Tibial nerve (tissue), 4 donors: ENCODE results near the gene RNF141. TPM values are rescaled to one million over a fixed set of nuclear protein-coding genes. Genes with fewer than 3 reads are reported as not detected.

Source experiments
- DNase-seq, 2 donors: peaks; one replicate each; pipeline ENCODE4 v3.0.0-alpha.2; 2019; ENCODE audit warnings: low spot score in 2 of 2
- H3K27ac ChIP-seq, 4 donors: fragments of 200-600 bp; sonication (generic) in 3 of 4; one replicate each; pipeline ENCODE4 v1.5.1; 2017 to 2019; ENCODE audit warnings: mild to moderate bottlenecking in 1 of 4
- H3K27me3 ChIP-seq, 2 donors: fragments of 200-600 bp; sonication (generic) in 1 of 2; one replicate each; pipeline versions ENCODE4 v1.5.1 to v1.6.0; 2017 to 2019
- H3K36me3 ChIP-seq, 3 donors: fragments of 200-600 bp; sonication (generic); one replicate each; pipeline ENCODE4 v1.5.1; 2018 to 2019
- H3K4me1 ChIP-seq, 4 donors: fragments of 200-600 bp; sonication (generic) in 3 of 4; one replicate each; pipeline ENCODE4 v1.5.1; 2017 to 2019
- H3K4me3 ChIP-seq, 4 donors: fragments of 200-600 bp; sonication (generic) in 3 of 4; one replicate each; pipeline ENCODE4 v1.5.1; 2017 to 2019; ENCODE audit warnings: mild to moderate bottlenecking in 1 of 4, moderate library complexity in 1 of 4
- H3K9me3 ChIP-seq, 4 donors: fragments of 200-600 bp; sonication (generic) in 3 of 4; one replicate each; pipeline ENCODE4 v1.5.1; 2017 to 2019
- EP300 ChIP-seq, 2 donors: sonication (generic); formaldehyde crosslinking; IDR thresholded peaks; one replicate each; pipeline ENCODE4 v1.6.1; 2017; ENCODE audit warnings: antibody characterized with exemption in 2 of 2, mild to moderate bottlenecking in 1 of 2
- POLR2A ChIP-seq, 2 donors: fragments of 450-650 bp; IDR thresholded peaks; one replicate each; pipeline ENCODE4 v1.6.1; 2017; ENCODE audit warnings: antibody characterized with exemption in 2 of 2, mild to moderate bottlenecking in 2 of 2, moderate library complexity in 2 of 2
- WGBS, 2 donors: methylation state at CpG; one replicate each; pipeline ENCODE4 v1.1.5; 2018; 5-methylcytosine and 5-hydroxymethylcytosine counted together
- total RNA-seq, 4 donors: library from RNA; depleted of rRNA; stranded (reverse); fragments of >200 nt; gene quantifications; one replicate each; pipeline ENCODE4 v1.1.0, GENCODE V29; 2016
- TF ChIP-seq, protein P1 (sequence below), 5 experiments: fragments of 200-600 bp in 3 of 5; fragments of 450-650 bp in 2 of 5; sonication (generic) in 3 of 5; IDR thresholded peaks; one replicate each; pipeline ENCODE4 v1.5.1; 2016 to 2019; ENCODE audit warnings: antibody characterized with exemption in 5 of 5, mild to moderate bottlenecking in 3 of 5, moderate library complexity in 2 of 5

Gene RNF141
- total RNA-seq, 4 donors from 2014 or later = 27.6 to 49.2 (median 40.5) TPM

DNA sequence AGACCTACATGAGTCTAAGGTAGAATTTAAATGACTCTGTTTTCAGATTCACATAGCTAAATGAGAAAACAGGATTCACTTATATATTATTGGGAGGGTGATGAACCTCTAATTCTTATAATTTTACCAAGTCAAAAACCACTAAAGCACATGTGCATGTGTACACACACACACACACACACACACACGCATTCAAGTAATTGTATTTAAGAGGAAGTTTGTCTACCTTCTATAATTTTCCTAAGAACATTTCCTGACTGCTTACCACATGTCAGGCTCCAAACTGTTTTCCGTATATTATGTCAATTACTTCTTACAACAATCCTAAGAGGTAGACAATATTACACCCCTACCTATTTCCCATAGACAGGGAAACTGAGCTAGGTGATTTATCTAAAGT, 6.7 kb downstream of the RNF141 start:
- TF ChIP-seq EP300 (IDR thresholded peaks at IDR 0.05) (no peak), POLR2A (IDR thresholded peaks at IDR 0.05) (no peak)
- TF ChIP-seq, protein P1, sequence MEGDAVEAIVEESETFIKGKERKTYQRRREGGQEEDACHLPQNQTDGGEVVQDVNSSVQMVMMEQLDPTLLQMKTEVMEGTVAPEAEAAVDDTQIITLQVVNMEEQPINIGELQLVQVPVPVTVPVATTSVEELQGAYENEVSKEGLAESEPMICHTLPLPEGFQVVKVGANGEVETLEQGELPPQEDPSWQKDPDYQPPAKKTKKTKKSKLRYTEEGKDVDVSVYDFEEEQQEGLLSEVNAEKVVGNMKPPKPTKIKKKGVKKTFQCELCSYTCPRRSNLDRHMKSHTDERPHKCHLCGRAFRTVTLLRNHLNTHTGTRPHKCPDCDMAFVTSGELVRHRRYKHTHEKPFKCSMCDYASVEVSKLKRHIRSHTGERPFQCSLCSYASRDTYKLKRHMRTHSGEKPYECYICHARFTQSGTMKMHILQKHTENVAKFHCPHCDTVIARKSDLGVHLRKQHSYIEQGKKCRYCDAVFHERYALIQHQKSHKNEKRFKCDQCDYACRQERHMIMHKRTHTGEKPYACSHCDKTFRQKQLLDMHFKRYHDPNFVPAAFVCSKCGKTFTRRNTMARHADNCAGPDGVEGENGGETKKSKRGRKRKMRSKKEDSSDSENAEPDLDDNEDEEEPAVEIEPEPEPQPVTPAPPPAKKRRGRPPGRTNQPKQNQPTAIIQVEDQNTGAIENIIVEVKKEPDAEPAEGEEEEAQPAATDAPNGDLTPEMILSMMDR (IDR thresholded peaks at IDR 0.05) = no peak
- DNase-seq = no peak
- H3K4me1 ChIP-seq = peaks cover 0 to 12% (median 0%) of the 10 kb centered on the region in 4 donors
- 79 to 83% methylated on average over 2 of the region's 2 CpGs for WGBS, 2 donors
- no peaks in the 10 kb centered on the region for H3K9me3 ChIP-seq
- no peaks in the 10 kb centered on the region for H3K27me3 ChIP-seq
- H3K27ac ChIP-seq = no peak overlapping the region
- peaks cover 3 to 33% (median 8%) of the 10 kb centered on the region in 3 donors for H3K36me3 ChIP-seq
- no peak overlapping the region for H3K4me3 ChIP-seq

DNA sequence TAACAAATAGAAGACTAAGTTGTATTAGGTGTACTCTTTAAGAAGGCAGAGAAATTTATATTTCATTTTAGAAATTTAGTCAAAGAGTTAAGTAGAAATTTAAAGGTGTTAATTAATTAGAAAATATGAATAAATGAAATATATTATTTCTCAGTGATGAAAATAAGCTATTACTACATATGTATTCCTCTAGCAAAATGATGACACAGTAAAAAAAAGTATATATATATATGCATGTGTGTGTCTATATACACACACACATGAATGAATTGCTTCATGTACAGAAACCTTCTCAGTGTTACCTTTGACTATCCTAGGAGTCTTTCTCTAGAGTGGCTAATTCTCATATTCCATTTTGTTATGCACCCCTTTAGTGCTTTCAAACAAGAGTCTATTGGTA, 7.7 kb downstream of the RNF141 start:
- H3K9me3 ChIP-seq = no peaks in the 10 kb centered on the region
- H3K36me3 ChIP-seq = peaks cover 4 to 42% (median 8%) of the 10 kb centered on the region in 3 donors
- no peak for DNase-seq
- no peaks in the 10 kb centered on the region for H3K27me3 ChIP-seq
- H3K4me3 ChIP-seq = no peak overlapping the region
- no peak overlapping the region for H3K27ac ChIP-seq
- H3K4me1 ChIP-seq = peaks cover 0 to 2% (median 0%) of the 10 kb centered on the region in 4 donors
- TF ChIP-seq POLR2A (IDR thresholded peaks at IDR 0.05) (no peak), EP300 (IDR thresholded peaks at IDR 0.05) (no peak)
- TF ChIP-seq, protein P1 (IDR thresholded peaks at IDR 0.05) = no peak

DNA sequence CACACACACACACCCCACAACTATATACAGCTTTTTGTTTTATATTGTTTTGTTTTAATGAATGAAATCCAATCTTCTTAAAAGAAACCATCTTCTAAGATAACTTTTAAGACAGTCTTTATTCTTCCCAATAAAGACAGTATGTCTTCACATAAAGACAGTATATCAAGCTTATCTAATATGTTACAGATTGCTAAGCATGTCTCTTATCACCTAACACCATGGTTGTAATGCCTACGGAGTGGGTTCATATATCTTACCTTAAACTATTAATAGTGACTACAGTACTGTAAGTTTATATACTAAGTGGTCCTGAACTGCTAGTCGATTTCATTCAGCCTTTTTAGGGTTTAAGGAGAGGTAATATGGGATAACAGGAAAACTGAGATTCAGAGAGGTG, 8.5 kb downstream of the RNF141 start:
- 64 to 92% methylated on average over 2 of the region's 2 CpGs for WGBS, 2 donors
- H3K36me3 ChIP-seq = peaks cover 4 to 45% (median 8%) of the 10 kb centered on the region in 3 donors
- no peaks in the 10 kb centered on the region for H3K27me3 ChIP-seq
- TF ChIP-seq, protein P1 (IDR thresholded peaks at IDR 0.05) = no peak
- TF ChIP-seq EP300 (IDR thresholded peaks at IDR 0.05) (no peak), POLR2A (IDR thresholded peaks at IDR 0.05) (no peak)
- no peaks in the 10 kb centered on the region for H3K9me3 ChIP-seq
- no peak overlapping the region for H3K4me3 ChIP-seq
- DNase-seq = no peak
- no peaks in the 10 kb centered on the region for H3K4me1 ChIP-seq
- H3K27ac ChIP-seq = no peak overlapping the region

DNA sequence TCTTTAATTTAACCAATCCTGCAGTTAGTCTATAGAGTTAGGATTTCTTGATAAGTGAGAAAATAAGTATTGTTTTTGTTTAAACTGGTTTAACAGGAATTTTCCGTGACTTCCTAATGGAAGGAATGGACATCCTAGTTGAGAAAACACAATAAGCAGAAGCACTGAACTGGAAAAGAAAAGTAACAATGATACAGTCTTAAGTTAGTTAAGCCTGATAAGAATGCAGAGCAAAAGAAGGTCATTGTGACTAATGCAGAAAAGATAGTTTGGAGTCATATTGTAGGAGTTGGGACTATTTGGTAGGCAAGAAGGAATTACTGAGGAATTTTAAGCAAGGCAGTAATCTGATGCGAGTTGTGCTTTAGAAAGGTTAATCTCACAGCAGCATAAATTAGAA, 11.7 kb downstream of the RNF141 start:
- TF ChIP-seq EP300 (IDR thresholded peaks at IDR 0.05) = no peak
- no peak for TF ChIP-seq POLR2A (IDR thresholded peaks at IDR 0.05)
- TF ChIP-seq, protein P1 (IDR thresholded peaks at IDR 0.05) = no peak
- Histone ChIP-seq H3K36me3 (peaks cover 4 to 77% (median 8%) of the 10 kb centered on the region in 3 donors), H3K4me3 (no peak overlapping the region), H3K4me1 (no peaks in the 10 kb centered on the region), H3K9me3 (no peaks in the 10 kb centered on the region), H3K27me3 (no peaks in the 10 kb centered on the region), H3K27ac (no peak overlapping the region)
- WGBS, 2 donors = 91% methylated on average over 2 of the region's 2 CpGs
- no peak for DNase-seq

DNA sequence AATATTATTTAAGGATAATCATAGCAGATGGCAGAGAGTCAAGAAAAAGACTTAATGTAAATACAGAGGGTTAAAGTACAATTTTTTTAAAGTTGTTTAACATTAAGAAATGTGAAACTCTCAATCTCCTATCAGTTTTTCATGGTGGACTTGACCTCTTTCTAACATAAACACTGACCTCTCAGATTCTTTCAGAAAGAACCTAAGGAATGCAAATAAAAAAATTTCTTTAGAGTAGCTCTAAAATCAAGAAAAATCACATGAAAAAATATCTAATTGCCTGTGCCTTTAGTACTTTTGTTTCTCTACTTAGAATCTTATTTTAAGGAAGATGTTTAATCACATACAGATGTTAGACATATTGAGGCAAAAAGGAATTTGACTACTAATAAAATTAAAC, 12.9 kb downstream of the RNF141 start:
- Histone ChIP-seq H3K4me3 (no peak overlapping the region), H3K4me1 (peaks cover 0 to 1% (median 0%) of the 10 kb centered on the region in 4 donors), H3K27me3 (no peaks in the 10 kb centered on the region), H3K27ac (no peak overlapping the region), H3K9me3 (no peaks in the 10 kb centered on the region), H3K36me3 (peaks cover 4 to 81% (median 8%) of the 10 kb centered on the region in 3 donors)
- no peak for DNase-seq
- TF ChIP-seq EP300 (IDR thresholded peaks at IDR 0.05) (no peak), POLR2A (IDR thresholded peaks at IDR 0.05) (no peak)
- TF ChIP-seq, protein P1 (IDR thresholded peaks at IDR 0.05) = no peak
